ENCODE results near the gene SNX10.

GRCh38 chr7:26245150-26245549, 46.5 kb upstream of the SNX10 start:
- TF ChIP-seq GATA2 (IDR thresholded peaks at IDR 0.05; ENCODE audit: low read depth, low read length), result no peak
- no peak for TF ChIP-seq GATA3 (IDR thresholded peaks at IDR 0.05; ENCODE audit: low read depth, low read length)

Measured in SH-SY5Y (cell line).